ENCODE data around the gene PAK5. TPM values are rescaled to one million over a fixed set of nuclear protein-coding genes. Genes with fewer than 3 reads are reported as not detected.

PAK5 gene
- total RNA-seq, 4 donors from 2014 or later = 0.22 TPM; not detected in 3

GRCh38 chr20:9744551-9744950 lies 94.3 kb downstream of the PAK5 start:
- no peaks in the 10 kb centered on the region for H3K27me3 ChIP-seq
- H3K4me1 ChIP-seq = no peaks in the 10 kb centered on the region
- no peak overlapping the region for H3K4me3 ChIP-seq
- H3K9me3 ChIP-seq = peaks cover 0 to 8% (median 0%) of the 10 kb centered on the region in 4 donors
- H3K27ac ChIP-seq = no peak overlapping the region
- no peak for DNase-seq (ENCODE audit: low spot score in 2 of 2)
- H3K36me3 ChIP-seq = no peaks in the 10 kb centered on the region
- TF ChIP-seq POLR2A (IDR thresholded peaks at IDR 0.05) = no peak
- no peak for TF ChIP-seq CTCF (IDR thresholded peaks at IDR 0.05)
- no peak for TF ChIP-seq EP300 (IDR thresholded peaks at IDR 0.05)

GRCh38 chr20:9743871-9744270 lies 95.0 kb downstream of the PAK5 start:
- no peaks in the 10 kb centered on the region for H3K4me1 ChIP-seq
- no peaks in the 10 kb centered on the region for H3K27me3 ChIP-seq
- DNase-seq (ENCODE audit: low spot score in 2 of 2) = no peak
- no peaks in the 10 kb centered on the region for H3K36me3 ChIP-seq
- no peak overlapping the region for H3K4me3 ChIP-seq
- H3K9me3 ChIP-seq = peaks cover 0 to 8% (median 0%) of the 10 kb centered on the region in 4 donors
- no peak overlapping the region for H3K27ac ChIP-seq
- no peak for TF ChIP-seq EP300 (IDR thresholded peaks at IDR 0.05)
- no peak for TF ChIP-seq CTCF (IDR thresholded peaks at IDR 0.05)
- no peak for TF ChIP-seq POLR2A (IDR thresholded peaks at IDR 0.05)

GRCh38 chr20:9742821-9743220 lies 96.1 kb downstream of the PAK5 start:
- H3K9me3 ChIP-seq = peaks cover 0 to 8% (median 0%) of the 10 kb centered on the region in 4 donors
- H3K36me3 ChIP-seq = no peaks in the 10 kb centered on the region
- TF ChIP-seq POLR2A (IDR thresholded peaks at IDR 0.05) (no peak), CTCF (IDR thresholded peaks at IDR 0.05) (no peak), EP300 (IDR thresholded peaks at IDR 0.05) (no peak)
- no peak overlapping the region for H3K27ac ChIP-seq
- no peaks in the 10 kb centered on the region for H3K4me1 ChIP-seq
- WGBS, 2 donors = 85 to 89% methylated on average over 5 of the region's 5 CpGs
- no peak overlapping the region for H3K4me3 ChIP-seq
- no peaks in the 10 kb centered on the region for H3K27me3 ChIP-seq
- no peak for DNase-seq (ENCODE audit: low spot score in 2 of 2)

- Histone ChIP-seq H3K27ac (no peak overlapping the region), H3K36me3 (no peaks in the 10 kb centered on the region), H3K9me3 (peaks cover 0 to 8% (median 0%) of the 10 kb centered on the region in 4 donors), H3K4me3 (no peak overlapping the region), H3K27me3 (no peaks in the 10 kb centered on the region), H3K4me1 (no peaks in the 10 kb centered on the region)
- DNase-seq (ENCODE audit: low spot score in 2 of 2) = no peak
- 81 to 85% methylated on average over 3 of the region's 3 CpGs for WGBS, 2 donors
- TF ChIP-seq CTCF (IDR thresholded peaks at IDR 0.05) (no peak), EP300 (IDR thresholded peaks at IDR 0.05) (no peak), POLR2A (IDR thresholded peaks at IDR 0.05) (no peak)
Measured at GRCh38 chr20:9741996-9742395, 96.9 kb downstream of the PAK5 start.

GRCh38 chr20:9740486-9740885 lies 98.4 kb downstream of the PAK5 start:
- no peak overlapping the region for H3K27ac ChIP-seq
- peaks cover 0 to 8% (median 0%) of the 10 kb centered on the region in 4 donors for H3K9me3 ChIP-seq
- no peaks in the 10 kb centered on the region for H3K27me3 ChIP-seq
- TF ChIP-seq POLR2A (IDR thresholded peaks at IDR 0.05) = no peak
- TF ChIP-seq EP300 (IDR thresholded peaks at IDR 0.05) = no peak
- no peak for TF ChIP-seq CTCF (IDR thresholded peaks at IDR 0.05)
- WGBS, 2 donors = 83 to 85% methylated on average over 5 of the region's 5 CpGs
- no peak for DNase-seq (ENCODE audit: low spot score in 2 of 2)
- no peaks in the 10 kb centered on the region for H3K4me1 ChIP-seq
- no peaks in the 10 kb centered on the region for H3K36me3 ChIP-seq
- H3K4me3 ChIP-seq = no peak overlapping the region
